ENCODE results near the gene UBE2J2.

UBE2J2 gene

DNA sequence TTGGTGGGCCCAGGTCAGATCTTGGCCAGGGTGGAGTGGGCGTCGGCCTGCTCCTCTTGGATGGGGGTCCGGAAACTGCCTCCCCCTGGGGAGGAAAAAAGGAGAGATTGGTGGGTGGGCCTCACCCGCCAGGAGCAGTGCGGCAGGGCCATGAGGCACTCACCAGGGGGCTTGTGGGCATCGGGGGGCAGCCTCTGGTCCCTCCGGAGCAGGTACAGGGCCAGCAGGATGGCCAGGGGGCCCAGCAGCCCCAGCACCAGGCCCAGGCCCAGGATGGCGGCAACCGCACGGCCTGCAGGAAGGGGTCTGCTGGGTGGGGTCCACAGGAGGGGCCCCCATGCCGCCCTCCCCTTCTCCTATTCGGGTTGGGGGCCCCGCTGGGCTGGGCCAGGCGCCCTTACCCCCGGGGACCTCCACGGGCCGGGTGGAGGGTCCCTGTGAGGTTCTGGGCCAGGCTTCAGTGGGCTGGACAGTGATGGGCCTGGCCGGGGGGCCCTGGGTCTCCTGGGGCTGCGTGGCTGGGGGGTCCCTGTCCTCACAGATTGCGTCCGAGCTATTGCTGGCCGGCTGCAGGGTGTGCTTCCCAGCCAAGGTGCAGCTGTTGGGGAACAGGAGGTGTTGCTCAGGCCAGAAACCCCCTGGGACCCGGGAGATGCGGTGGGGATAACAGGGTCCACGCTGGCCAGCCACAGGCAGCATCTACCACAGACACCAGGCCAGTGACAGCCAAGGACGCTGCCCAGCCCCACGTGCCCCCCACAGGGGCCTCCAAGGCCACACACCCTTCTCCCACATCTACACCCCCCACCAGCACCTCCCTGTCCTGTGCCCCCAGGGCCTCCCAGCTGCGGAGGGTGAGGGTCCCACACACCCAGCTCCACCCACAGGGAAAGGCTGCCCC lies 61.9 kb downstream of the UBE2J2 start:
- DNase-seq (ENCODE audit: low read depth), result no peak

DNA sequence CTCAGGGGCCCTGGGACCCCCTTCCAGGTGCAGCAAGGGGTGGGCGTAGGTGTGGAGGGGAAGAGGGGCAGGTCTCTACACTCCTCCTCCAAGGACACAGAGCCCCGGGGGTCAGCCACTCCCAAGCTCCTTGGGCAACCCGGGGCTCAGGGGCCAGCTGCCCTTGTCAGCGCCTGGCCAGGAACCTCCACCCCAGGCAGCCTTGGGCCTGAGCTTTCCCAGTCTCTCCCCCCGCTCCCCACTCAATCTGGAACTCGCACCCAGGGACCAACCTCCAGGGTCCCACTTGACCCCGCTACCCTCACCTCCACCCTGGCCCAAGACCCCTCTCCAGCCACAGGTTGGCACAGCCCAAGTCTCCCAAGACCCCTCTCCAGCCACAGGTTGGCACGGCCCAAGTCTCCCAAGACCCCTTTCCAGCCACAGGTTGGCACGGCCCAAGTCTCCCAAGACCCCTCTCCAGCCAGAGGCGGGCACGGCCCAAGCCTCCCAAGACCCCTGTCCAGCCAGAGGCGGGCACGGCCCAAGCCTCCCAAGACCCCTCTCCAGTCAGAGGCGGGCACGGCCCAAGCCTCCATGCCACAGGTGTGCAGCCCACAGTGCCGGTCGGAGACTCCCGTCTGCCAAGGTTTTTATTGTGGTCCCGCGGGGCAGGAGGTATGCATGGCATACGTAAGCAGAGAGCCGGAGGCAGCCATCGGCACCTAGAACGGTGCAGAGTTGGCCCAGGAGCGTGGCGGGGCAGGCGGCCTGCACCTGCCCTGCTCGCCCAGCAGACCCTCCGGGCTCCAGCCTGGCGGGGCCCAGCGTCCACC lies 62.7 kb downstream of the UBE2J2 start:
- DNase-seq (ENCODE audit: low read depth), result no peak

DNA sequence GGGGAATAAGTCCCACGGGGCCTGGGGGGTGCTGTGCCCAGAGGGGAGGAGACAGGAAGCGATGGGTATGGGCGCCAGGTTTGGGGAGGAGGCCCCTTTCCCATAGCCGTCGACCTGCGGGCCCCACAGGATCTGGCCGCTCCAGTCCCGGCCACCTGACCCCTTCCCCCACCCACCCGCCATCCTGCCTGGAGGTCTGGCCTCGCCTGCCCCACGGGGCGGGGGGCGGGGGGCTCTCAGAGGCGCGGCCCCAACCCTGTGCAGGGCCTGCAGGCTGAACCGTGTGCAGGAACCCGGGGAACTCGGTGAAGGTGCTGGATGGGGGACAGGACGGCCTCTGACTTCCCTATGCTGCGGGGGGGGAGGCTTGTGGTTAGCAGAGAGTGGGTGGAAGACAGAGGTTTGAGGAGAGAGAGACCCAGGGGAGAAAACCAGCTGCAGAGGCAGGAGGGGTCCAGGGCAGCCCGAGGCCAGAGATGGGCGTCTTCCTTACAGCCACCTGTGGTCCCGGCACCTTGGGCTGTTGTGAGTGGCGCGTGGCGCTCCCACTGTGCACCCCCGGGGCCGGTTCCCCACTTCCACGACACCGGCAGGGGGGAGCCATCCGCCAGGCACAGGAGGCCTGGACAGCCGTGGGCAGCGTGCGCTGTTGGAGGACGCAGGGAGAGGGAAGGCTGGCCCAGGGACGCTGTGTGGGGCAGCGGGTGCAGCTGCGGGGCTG lies 64.8 kb downstream of the UBE2J2 start:
- DNase-seq (ENCODE audit: low read depth), result peak; percentile 21

DNA sequence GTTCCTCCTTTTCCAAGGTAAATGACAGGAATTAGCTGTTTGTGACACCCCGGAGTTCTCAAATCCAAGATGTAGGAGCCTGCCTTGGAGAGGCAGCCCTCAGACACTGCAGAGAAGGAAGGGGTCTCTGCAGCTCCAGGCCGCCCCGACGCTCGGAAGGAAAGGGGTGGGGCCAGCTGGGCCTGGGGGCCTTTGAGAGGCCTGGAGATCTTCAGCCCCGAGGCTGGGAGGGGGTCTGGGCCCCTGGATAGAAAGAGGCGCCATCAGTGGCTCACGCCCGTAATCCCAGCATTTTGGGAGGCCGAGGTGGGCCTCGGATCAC lies 66.1 kb downstream of the UBE2J2 start:
- no peak for DNase-seq (ENCODE audit: low read depth)

DNA sequence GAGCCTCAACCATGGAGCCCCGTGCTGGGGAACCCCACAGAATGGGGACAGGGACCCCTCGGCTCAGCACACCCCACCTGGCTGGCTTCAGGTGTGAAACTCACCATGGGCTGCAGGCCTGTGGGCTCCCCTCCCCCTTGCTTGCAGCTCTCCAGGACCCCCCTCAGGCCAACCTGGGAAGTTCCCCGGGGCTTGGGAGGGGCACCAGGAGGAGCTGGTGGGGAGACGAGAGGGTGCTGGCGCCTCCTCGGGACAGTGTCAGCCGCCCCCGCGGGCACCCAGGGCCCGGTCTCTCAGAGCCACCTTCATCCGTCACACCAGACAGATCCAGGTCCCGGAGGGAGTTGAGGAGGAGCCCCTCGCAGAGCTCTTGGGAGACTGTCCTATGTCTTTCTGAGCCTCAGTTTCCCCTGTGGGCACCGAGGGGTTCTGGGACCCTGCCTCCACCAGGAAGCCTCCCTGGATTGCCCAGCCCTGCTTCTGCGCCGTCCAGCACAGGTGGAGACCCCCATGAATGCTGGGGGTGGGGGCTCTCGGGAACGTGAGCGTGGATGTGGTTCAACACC lies 66.6 kb downstream of the UBE2J2 start:
- DNase-seq (ENCODE audit: low read depth), result no peak

DNA sequence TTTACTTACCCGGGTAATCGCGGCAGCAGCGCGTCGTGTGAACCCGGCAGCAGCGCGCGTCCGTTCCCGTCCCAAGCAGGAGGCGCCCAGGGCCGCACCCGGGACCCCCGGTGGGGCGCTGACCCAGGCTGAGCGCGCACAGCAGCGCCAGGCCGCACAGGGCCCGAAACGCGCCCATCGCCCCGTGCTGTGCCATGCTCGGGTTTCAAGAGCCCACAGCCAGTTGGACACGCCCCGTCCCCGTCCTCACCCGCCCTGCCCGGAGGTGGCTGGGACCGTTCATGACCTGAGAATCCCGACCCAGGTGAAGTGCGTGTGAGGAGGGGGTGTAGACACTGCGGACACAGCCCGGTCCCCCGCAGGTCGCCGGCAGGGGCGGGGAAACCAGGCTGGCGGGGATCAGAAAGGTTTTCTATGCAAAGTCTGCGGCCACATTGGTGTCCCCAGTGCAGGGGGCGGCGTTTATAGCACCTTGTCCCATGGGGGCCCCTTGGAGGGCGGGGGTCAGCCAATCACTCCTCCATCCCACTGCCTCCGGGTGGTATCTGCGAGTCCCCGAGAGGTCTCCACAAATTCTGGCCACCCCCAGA lies 67.2 kb downstream of the UBE2J2 start, which contains the start of gene TNFRSF18:
Gene TNFRSF18 (minus strand): TSS at position 217 of the 590 bp plus-strand sequence. CDS start 21 bp downstream, at position 196.
- DNase-seq (ENCODE audit: low read depth), result no peak

DNA sequence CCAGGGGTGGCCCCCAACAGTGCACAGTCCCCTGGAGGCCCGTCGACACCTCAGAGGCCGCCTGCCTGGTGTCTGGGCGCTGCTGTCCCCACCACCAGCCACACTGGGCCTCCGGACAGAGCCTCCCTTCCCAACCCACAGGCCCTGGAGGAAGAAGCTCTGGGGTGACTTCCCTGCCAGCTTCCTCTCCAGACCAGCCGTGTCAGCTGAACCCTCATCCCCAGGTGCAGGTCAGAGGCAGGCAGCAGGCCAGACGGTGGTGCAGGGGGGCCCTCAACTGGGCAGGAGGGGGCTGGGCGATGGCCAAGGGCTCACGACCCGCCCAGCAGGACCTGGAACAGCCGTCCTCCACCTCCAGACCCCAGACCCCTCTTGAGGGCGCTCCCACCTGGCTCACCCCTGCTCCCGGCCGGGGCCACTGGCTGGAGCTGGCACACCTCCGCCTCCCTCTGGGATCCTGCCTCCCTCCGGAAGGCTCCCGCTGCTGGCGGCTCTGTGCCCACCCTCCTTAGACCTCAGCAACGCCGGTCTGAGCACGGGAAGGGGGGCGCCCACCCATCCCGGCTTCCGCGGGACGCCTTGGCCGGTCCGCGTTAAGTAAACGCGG lies 67.8 kb downstream of the UBE2J2 start:
- no peak for DNase-seq (ENCODE audit: low read depth)

DNA sequence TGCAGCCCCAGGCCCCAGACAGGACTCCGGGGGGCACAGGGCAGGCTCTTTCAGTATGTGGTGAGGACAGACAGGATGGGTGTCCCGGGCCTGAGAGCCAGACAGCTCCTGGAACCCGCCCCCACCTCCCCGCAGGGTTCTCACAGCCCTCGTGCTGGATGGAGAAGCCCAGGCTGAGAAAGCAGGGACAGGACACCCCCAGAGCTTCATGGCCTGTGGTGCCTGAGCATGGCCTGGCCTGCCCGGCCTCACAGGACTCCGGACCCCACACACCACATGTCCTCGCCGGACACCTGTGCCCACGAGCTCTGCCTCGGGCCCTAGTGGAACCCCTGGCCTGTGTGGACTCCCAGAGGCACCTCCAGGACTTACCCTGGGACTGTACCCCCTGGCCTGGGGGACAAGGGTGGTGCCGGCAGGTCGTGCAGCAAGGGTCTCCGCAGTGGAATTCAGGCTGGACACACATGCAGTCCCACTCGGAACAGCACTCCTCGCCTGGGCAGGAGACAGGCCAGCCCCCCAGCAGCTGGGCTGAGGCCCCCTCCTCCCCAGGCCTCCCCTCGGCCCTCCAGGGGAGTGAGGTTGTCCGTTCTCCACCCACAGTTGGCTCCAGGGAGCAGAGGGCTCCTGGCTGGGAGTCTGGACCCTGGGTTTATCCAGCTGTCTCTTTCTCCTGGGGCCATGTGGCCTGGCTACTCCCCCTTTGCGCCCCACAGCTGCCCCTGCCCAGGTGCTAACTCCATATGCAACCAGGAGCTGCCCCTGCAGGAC lies 68.5 kb downstream of the UBE2J2 start:
- DNase-seq (ENCODE audit: low read depth), result no peak

DNA sequence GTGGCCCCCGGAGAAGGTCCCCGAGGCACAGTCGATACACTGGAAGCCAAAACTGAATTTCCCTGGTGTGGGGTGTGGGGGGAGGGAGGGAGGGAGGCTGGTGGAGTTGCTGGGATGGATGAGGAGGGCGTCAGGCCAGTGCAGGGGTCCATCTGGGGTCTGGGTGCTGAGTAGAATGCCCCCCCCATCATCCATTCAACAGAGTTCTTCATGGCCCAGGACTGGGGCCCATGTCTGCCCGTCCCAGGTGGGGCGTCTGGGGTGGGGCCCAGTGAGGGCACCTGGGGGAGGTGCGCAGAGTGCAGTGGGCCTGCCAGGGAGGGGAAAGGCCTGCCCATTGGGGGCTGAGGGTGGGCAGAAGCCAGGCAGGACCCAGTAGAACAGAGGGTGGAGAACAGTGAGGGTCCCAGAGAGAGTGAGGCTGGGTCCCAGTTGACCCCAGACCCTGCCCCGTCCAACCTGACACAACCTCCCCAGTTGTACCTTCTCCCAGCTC lies 69.2 kb downstream of the UBE2J2 start:
- no peak for DNase-seq (ENCODE audit: low read depth)
